ENCODE data around the gene EN1. TPM values are rescaled to one million over a fixed set of nuclear protein-coding genes. Genes with fewer than 3 reads are reported as not detected.

The EN1 gene
- not detected for polyA plus RNA-seq (2012; ENCODE audit: missing spikeins)

- no peak for TF ChIP-seq TAF1 (IDR thresholded peaks at IDR 0.05; ENCODE audit: borderline replicate concordance, low read depth, low read length)
- no peak for TF ChIP-seq POLR2AphosphoS5 (IDR thresholded peaks at IDR 0.05; ENCODE audit: low read depth, low read length)
- no peak for TF ChIP-seq POLR2A (IDR thresholded peaks at IDR 0.05; ENCODE audit: low read depth, low read length)
- DNase-seq (ENCODE audit: insufficient read length) (no peak), FAIRE-seq (no peak)
These were observed at the start of gene EN1 for GRCh38 chr2:118846953-118847761. TSS of gene EN1 (minus strand) at chr2:118847648. CDS start at chr2:118847167, 481 bp downstream.

- no peak for TF ChIP-seq POLR2AphosphoS5 (IDR thresholded peaks at IDR 0.05; ENCODE audit: low read depth, low read length)
- TF ChIP-seq TAF1 (IDR thresholded peaks at IDR 0.05; ENCODE audit: borderline replicate concordance, low read depth, low read length), result no peak
- no peak for TF ChIP-seq POLR2A (IDR thresholded peaks at IDR 0.05; ENCODE audit: low read depth, low read length)
- no peak for DNase-seq (ENCODE audit: insufficient read length)
- no peak for FAIRE-seq
These were observed 45.7 kb upstream of the EN1 start for GRCh38 chr2:118893100-118893499.

- FAIRE-seq (no peak), DNase-seq (ENCODE audit: insufficient read length) (no peak)
- no peak for TF ChIP-seq TAF1 (IDR thresholded peaks at IDR 0.05; ENCODE audit: borderline replicate concordance, low read depth, low read length)
- TF ChIP-seq POLR2AphosphoS5 (IDR thresholded peaks at IDR 0.05; ENCODE audit: low read depth, low read length), result no peak
- TF ChIP-seq POLR2A (IDR thresholded peaks at IDR 0.05; ENCODE audit: low read depth, low read length), result no peak
These were observed 42.5 kb upstream of the EN1 start for GRCh38 chr2:118889995-118890394.

GRCh38 chr2:118883792-118884191 lies 36.3 kb upstream of the EN1 start:
- no peak for TF ChIP-seq POLR2A (IDR thresholded peaks at IDR 0.05; ENCODE audit: low read depth, low read length)
- TF ChIP-seq POLR2AphosphoS5 (IDR thresholded peaks at IDR 0.05; ENCODE audit: low read depth, low read length), result no peak
- TF ChIP-seq TAF1 (IDR thresholded peaks at IDR 0.05; ENCODE audit: borderline replicate concordance, low read depth, low read length), result no peak
- FAIRE-seq, result no peak

GRCh38 chr2:118882693-118883336 lies 35.4 kb upstream of the EN1 start:
- FAIRE-seq (peak; percentile 82), DNase-seq (ENCODE audit: insufficient read length) (peak; percentile 20)
- TF ChIP-seq POLR2AphosphoS5 (IDR thresholded peaks at IDR 0.05; ENCODE audit: low read depth, low read length) (no peak), TAF1 (IDR thresholded peaks at IDR 0.05; ENCODE audit: borderline replicate concordance, low read depth, low read length) (no peak)

More at GRCh38 chr2:118883792-118884191, 36.3 kb upstream of the EN1 start:
- DNase-seq (ENCODE audit: insufficient read length), result no peak

GRCh38 chr2:118881490-118882129 lies 34.2 kb upstream of the EN1 start:
- TF ChIP-seq POLR2A (IDR thresholded peaks at IDR 0.05; ENCODE audit: low read depth, low read length), result no peak
- TF ChIP-seq TAF1 (IDR thresholded peaks at IDR 0.05; ENCODE audit: borderline replicate concordance, low read depth, low read length), result no peak
- no peak for TF ChIP-seq POLR2AphosphoS5 (IDR thresholded peaks at IDR 0.05; ENCODE audit: low read depth, low read length)
- DNase-seq (ENCODE audit: insufficient read length) (peak; percentile 34), FAIRE-seq (peak; percentile 27)

GRCh38 chr2:118880501-118880900 lies 33.1 kb upstream of the EN1 start:
- DNase-seq (ENCODE audit: insufficient read length), result no peak
- FAIRE-seq, result no peak
- TF ChIP-seq POLR2AphosphoS5 (IDR thresholded peaks at IDR 0.05; ENCODE audit: low read depth, low read length), result no peak
- no peak for TF ChIP-seq TAF1 (IDR thresholded peaks at IDR 0.05; ENCODE audit: borderline replicate concordance, low read depth, low read length)
- no peak for TF ChIP-seq POLR2A (IDR thresholded peaks at IDR 0.05; ENCODE audit: low read depth, low read length)

- no peak for DNase-seq (ENCODE audit: insufficient read length)
- TF ChIP-seq POLR2A (IDR thresholded peaks at IDR 0.05; ENCODE audit: low read depth, low read length), result no peak
- no peak for TF ChIP-seq POLR2AphosphoS5 (IDR thresholded peaks at IDR 0.05; ENCODE audit: low read depth, low read length)
- FAIRE-seq, result no peak
These were observed 31.2 kb upstream of the EN1 start for GRCh38 chr2:118878531-118879149.

GRCh38 chr2:118875318-118875717 lies 27.9 kb upstream of the EN1 start:
- no peak for TF ChIP-seq POLR2A (IDR thresholded peaks at IDR 0.05; ENCODE audit: low read depth, low read length)
- no peak for TF ChIP-seq POLR2AphosphoS5 (IDR thresholded peaks at IDR 0.05; ENCODE audit: low read depth, low read length)
- TF ChIP-seq TAF1 (IDR thresholded peaks at IDR 0.05; ENCODE audit: borderline replicate concordance, low read depth, low read length), result no peak
- DNase-seq (ENCODE audit: insufficient read length) (no peak), FAIRE-seq (no peak)

- DNase-seq (ENCODE audit: insufficient read length), result no peak
- no peak for TF ChIP-seq TAF1 (IDR thresholded peaks at IDR 0.05; ENCODE audit: borderline replicate concordance, low read depth, low read length)
- TF ChIP-seq POLR2AphosphoS5 (IDR thresholded peaks at IDR 0.05; ENCODE audit: low read depth, low read length), result no peak
- no peak for TF ChIP-seq POLR2A (IDR thresholded peaks at IDR 0.05; ENCODE audit: low read depth, low read length)
- FAIRE-seq, result no peak
These were observed 26.9 kb upstream of the EN1 start for GRCh38 chr2:118874324-118874723.

- no peak for TF ChIP-seq POLR2A (IDR thresholded peaks at IDR 0.05; ENCODE audit: low read depth, low read length)
- no peak for TF ChIP-seq POLR2AphosphoS5 (IDR thresholded peaks at IDR 0.05; ENCODE audit: low read depth, low read length)
- TF ChIP-seq TAF1 (IDR thresholded peaks at IDR 0.05; ENCODE audit: borderline replicate concordance, low read depth, low read length), result no peak
- DNase-seq (ENCODE audit: insufficient read length) (no peak), FAIRE-seq (no peak)
These were observed 17.7 kb upstream of the EN1 start for GRCh38 chr2:118865106-118865505.
